Tibial artery (tissue), 4 donors: Measurements from ENCODE around the gene CHMP6.

Source experiments
- DNase-seq, 2 donors: peaks; one replicate each; pipeline ENCODE4 v3.0.0-alpha.2; 2019
- H3K27ac ChIP-seq, 2 donors: fragments of 200-600 bp; sonication (generic) in 1 of 2; 1 replicate in 1 of 2; 2 replicates in 1 of 2; pipeline ENCODE4 v1.5.1; 2018 to 2019; ENCODE audit warnings: mild to moderate bottlenecking in 1 of 2
- H3K27me3 ChIP-seq, 2 donors: fragments of 200-600 bp; sonication (generic) in 1 of 2; one replicate each; pipeline versions ENCODE4 v1.5.1 to v1.6.0; 2016 to 2019
- H3K36me3 ChIP-seq, 3 donors: fragments of 200-600 bp; sonication (generic) in 2 of 3; one replicate each; pipeline ENCODE4 v1.5.1; 2016 to 2019; ENCODE audit warnings: mild to moderate bottlenecking in 2 of 3
- H3K4me1 ChIP-seq, 4 donors: fragments of 200-600 bp; sonication (generic) in 2 of 4; 1 replicate in 3 of 4; 2 replicates in 1 of 4; pipeline ENCODE4 v1.5.1; 2016 to 2019
- H3K4me3 ChIP-seq, 2 donors: fragments of 200-600 bp; sonication (generic) in 1 of 2; 1 replicate in 1 of 2; 2 replicates in 1 of 2; pipeline ENCODE4 v1.5.1; 2018 to 2019; ENCODE audit warnings: mild to moderate bottlenecking in 2 of 2
- H3K9me3 ChIP-seq, 3 donors: fragments of 200-600 bp; sonication (generic) in 1 of 3; one replicate each; pipeline ENCODE4 v1.5.1; 2016 to 2019
- intact Hi-C: fragments of 100-400 bp; cut with DNase I; formaldehyde crosslinking; loops from one replicate; pipeline ENCODE4 v1.15.0; 2023; ENCODE audit warnings: low total_unique reads
- TF ChIP-seq, protein P1 (sequence below), 2 experiments: fragments of 200-600 bp in 1 of 2; fragments of 450-650 bp in 1 of 2; IDR thresholded peaks; one replicate each; pipeline ENCODE4 v1.5.1; 2017 to 2019; ENCODE audit warnings: antibody characterized with exemption in 2 of 2, mild to moderate bottlenecking in 1 of 2, moderate library complexity in 1 of 2

Gene CHMP6

DNA sequence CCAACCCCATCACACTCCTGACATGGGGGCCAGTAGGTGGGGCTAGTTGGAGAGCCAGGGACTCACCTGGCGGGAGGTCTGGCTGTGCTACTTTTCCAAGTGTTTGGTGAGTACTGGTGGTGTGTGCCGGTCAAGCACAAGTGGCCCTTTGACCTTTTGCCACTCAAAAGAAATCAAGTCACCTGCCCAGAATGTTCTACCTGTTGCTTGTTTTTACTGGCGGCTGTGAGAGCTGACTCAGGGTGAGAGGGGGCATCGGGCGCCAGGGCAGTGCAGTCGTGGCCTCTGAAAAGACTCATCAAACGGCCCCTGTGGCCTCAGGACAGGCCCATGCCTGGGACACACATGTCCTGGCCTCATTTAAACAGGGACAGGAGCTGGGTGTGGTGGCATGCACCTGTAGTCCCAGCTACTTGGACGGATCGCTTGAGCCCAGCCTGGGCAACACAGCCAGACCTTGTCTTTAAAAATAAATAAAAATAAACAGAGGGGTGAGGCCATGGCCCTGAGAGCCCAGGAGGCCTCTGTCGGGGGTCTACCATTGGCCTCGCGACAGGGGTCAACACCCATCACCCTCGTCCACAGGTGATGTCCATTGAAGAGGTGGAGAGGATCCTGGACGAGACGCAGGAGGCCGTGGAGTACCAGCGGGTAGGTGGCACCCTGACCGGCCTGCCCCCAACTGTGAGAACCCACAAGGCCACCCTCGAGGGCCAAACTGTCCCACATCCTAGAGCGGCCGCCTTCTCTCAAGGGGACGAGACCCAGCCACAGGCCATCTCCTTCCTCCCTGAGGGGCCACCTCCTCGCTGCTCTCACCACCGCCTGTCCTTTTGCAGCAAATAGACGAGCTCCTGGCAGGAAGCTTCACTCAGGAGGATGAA lies 5.0 kb downstream of the CHMP6 start:
- intact Hi-C loops = loop anchor here (10.0 kb wide), 1 partner anchor 238 kb away; the partner anchor contains the start of genes NDUFAF8 and TEPSIN
- Histone ChIP-seq H3K27me3 (no peaks in the 10 kb centered on the region), H3K9me3 (no peaks in the 10 kb centered on the region), H3K4me1 (peaks cover 0 to 23% (median 18%) of the 10 kb centered on the region in 4 donors), H3K27ac (no peak overlapping the region), H3K36me3 (peaks cover 52 to 69% (median 53%) of the 10 kb centered on the region in 3 donors), H3K4me3 (no peak overlapping the region)
- DNase-seq = no peak
- TF ChIP-seq, protein P1, sequence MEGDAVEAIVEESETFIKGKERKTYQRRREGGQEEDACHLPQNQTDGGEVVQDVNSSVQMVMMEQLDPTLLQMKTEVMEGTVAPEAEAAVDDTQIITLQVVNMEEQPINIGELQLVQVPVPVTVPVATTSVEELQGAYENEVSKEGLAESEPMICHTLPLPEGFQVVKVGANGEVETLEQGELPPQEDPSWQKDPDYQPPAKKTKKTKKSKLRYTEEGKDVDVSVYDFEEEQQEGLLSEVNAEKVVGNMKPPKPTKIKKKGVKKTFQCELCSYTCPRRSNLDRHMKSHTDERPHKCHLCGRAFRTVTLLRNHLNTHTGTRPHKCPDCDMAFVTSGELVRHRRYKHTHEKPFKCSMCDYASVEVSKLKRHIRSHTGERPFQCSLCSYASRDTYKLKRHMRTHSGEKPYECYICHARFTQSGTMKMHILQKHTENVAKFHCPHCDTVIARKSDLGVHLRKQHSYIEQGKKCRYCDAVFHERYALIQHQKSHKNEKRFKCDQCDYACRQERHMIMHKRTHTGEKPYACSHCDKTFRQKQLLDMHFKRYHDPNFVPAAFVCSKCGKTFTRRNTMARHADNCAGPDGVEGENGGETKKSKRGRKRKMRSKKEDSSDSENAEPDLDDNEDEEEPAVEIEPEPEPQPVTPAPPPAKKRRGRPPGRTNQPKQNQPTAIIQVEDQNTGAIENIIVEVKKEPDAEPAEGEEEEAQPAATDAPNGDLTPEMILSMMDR (IDR thresholded peaks at IDR 0.05) = no peak

- intact Hi-C loops = loop anchor here (10.0 kb wide), 1 partner anchor 237 kb away; the partner anchor contains the start of genes NDUFAF8 and TEPSIN
- Histone ChIP-seq H3K4me1 (peaks cover 0 to 28% (median 22%) of the 10 kb centered on the region in 4 donors), H3K4me3 (no peak overlapping the region), H3K36me3 (peaks cover 52 to 69% (median 53%) of the 10 kb centered on the region in 3 donors), H3K27me3 (peaks cover 0 to 3% of the 10 kb centered on the region in 2 donors), H3K9me3 (no peaks in the 10 kb centered on the region), H3K27ac (no peak overlapping the region)
- TF ChIP-seq, protein P1 (IDR thresholded peaks at IDR 0.05) = no peak
- DNase-seq = no peak
These were observed 5.9 kb downstream of the CHMP6 start for GRCh38 chr17:80997424-80998117.

DNA sequence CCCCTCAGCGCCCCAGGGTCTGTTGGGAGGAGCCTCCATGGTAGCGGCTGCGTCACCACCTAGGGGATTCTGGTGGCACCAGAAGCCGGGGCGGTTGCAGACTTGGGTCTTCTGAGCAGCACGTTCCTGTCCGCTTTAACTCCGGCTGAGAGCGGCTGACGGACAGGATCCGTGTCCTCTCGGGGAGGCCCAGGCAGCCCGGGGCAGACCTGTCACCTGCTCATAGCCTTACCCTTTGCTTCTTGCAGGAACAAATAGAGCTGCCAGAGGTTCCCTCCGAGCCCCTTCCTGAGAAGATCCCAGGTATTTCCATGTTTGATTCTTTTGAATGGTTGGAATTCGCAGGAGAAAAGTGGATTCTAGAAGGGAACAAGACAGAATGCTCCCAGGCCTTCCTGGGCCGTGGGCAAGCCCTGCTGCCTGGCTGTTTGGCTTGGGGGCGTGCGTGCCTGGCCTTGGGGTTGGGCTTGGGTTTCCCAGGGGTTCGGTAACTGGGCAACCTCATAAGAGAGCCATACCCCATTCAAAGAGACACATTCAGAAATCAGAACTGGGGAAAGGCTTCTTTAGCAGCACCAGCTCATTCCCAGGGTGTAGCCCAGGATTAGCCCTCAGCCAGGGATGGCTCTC lies 6.6 kb downstream of the CHMP6 start:
- Histone ChIP-seq H3K9me3 (no peaks in the 10 kb centered on the region), H3K36me3 (peaks cover 52 to 69% (median 53%) of the 10 kb centered on the region in 3 donors), H3K4me1 (peaks cover 0 to 22% (median 16%) of the 10 kb centered on the region in 4 donors), H3K27me3 (peaks cover 0 to 8% of the 10 kb centered on the region in 2 donors), H3K27ac (no peak overlapping the region), H3K4me3 (no peak overlapping the region)
- intact Hi-C loops = loop anchor here (10.0 kb wide), 1 partner anchor 237 kb away; the partner anchor contains the start of genes NDUFAF8 and TEPSIN
- TF ChIP-seq, protein P1 (IDR thresholded peaks at IDR 0.05) = no peak
- DNase-seq = no peak

GRCh38 chr17:80998748-80999535 lies 7.3 kb downstream of the CHMP6 start:
- H3K4me1 ChIP-seq = peaks cover 0 to 20% (median 14%) of the 10 kb centered on the region in 4 donors
- H3K27me3 ChIP-seq = peaks cover 2 to 15% of the 10 kb centered on the region in 2 donors
- no peaks in the 10 kb centered on the region for H3K9me3 ChIP-seq
- DNase-seq = no peak
- no peak overlapping the region for H3K4me3 ChIP-seq
- intact Hi-C loops = loop anchor here (10.0 kb wide), 1 partner anchor 236 kb away; the partner anchor contains the start of genes NDUFAF8 and TEPSIN
- H3K27ac ChIP-seq = no peak overlapping the region
- peaks cover 52 to 67% (median 53%) of the 10 kb centered on the region in 3 donors for H3K36me3 ChIP-seq
- TF ChIP-seq, protein P1 (IDR thresholded peaks at IDR 0.05) = no peak
